NAMALWA (cell line): Measurements from ENCODE around the gene DLG5.

ENCODE experiments used
- DNase-seq: peaks from one replicate; pipeline ENCODE4 v3.0.0-alpha.2; 2015; ENCODE audit warnings: low spot score

The DLG5 gene

GRCh38 chr10:77892021-77892739 lies 34.4 kb downstream of the DLG5 start:
- DNase-seq: no peak

- no peak for DNase-seq
Observed at GRCh38 chr10:77890097-77890496, 36.5 kb downstream of the DLG5 start.

GRCh38 chr10:77889277-77889903 lies 37.2 kb downstream of the DLG5 start:
- DNase-seq: no peak

- no peak for DNase-seq
Observed at GRCh38 chr10:77888356-77888703, 38.2 kb downstream of the DLG5 start.

- DNase-seq: no peak
Observed at GRCh38 chr10:77887631-77888355, 38.8 kb downstream of the DLG5 start.

GRCh38 chr10:77886795-77887355 lies 39.7 kb downstream of the DLG5 start:
- no peak for DNase-seq

GRCh38 chr10:77884181-77884580 lies 42.4 kb downstream of the DLG5 start:
- DNase-seq: no peak

- DNase-seq: no peak
Observed at GRCh38 chr10:77881636-77882035, 44.9 kb downstream of the DLG5 start.

GRCh38 chr10:77881222-77881621 lies 45.3 kb downstream of the DLG5 start:
- no peak for DNase-seq

- DNase-seq: no peak
Observed at GRCh38 chr10:77879710-77880109, 46.8 kb downstream of the DLG5 start.

GRCh38 chr10:77879065-77879464 lies 47.5 kb downstream of the DLG5 start:
- no peak for DNase-seq

- DNase-seq: peak; percentile 22
Observed at GRCh38 chr10:77877441-77878344, 48.9 kb downstream of the DLG5 start.

- no peak for DNase-seq
Observed at GRCh38 chr10:77875730-77876129, 50.8 kb downstream of the DLG5 start.

- no peak for DNase-seq
Observed at GRCh38 chr10:77874872-77875271, 51.7 kb downstream of the DLG5 start.

GRCh38 chr10:77873536-77874380 lies 52.8 kb downstream of the DLG5 start:
- DNase-seq: peak; percentile 36

GRCh38 chr10:77872947-77873535 lies 53.5 kb downstream of the DLG5 start:
- no peak for DNase-seq

- no peak for DNase-seq
Observed at GRCh38 chr10:77872151-77872946, 54.2 kb downstream of the DLG5 start.

GRCh38 chr10:77869626-77870420 lies 56.7 kb downstream of the DLG5 start:
- DNase-seq: no peak

GRCh38 chr10:77868523-77868922 lies 58.0 kb downstream of the DLG5 start:
- DNase-seq: no peak
